Endothelial cell of umbilical vein (primary cell): ENCODE results near the gene ZFP36. TPM values are rescaled to one million over a fixed set of nuclear protein-coding genes. Genes with fewer than 3 reads are reported as not detected.

Source experiments
- BruUV-seq: library from RNA; stranded (reverse); fragments of 400-500 nt; replicated peaks from 2 replicates; lab custom pipeline; 2021; lab: Mats Ljungman, UMichigan
- CTCF ChIA-PET: fragments of 300-600, 350-600 bp; sonication (Branson Sonifier 250); formaldehyde crosslinking; loops from one replicate; lab custom pipeline; 2021; ENCODE audit warnings: antibody characterized with exemption, inconsistent platforms; lab: Charles Lee
- POLR2A ChIA-PET: fragments of 300-600, 350-600 bp; sonication (Branson Sonifier 250); formaldehyde crosslinking; loops from one replicate; lab custom pipeline; 2021; ENCODE audit warnings: antibody characterized with exemption, inconsistent platforms; lab: Charles Lee
- DNase-seq: peaks from one replicate; pipeline ENCODE4 v3.0.0-alpha.2; 2011; ENCODE audit warnings: low read depth, low spot score
- FAIRE-seq: peaks from 2 replicates; lab custom pipeline; 2011; peaks lifted over from hg19 to GRCh38; lab: Jason Lieb, UNC
- H2AFZ ChIP-seq: 2 replicates; pipeline ENCODE4 v1.6.0; 2012; ENCODE audit warnings: low read depth, low read length, control low read depth, inconsistent platforms
- H3K27ac ChIP-seq: 2 replicates; pipeline ENCODE4 v1.5.1; 2011; ENCODE audit warnings: low read depth, mild to moderate bottlenecking, control low read depth, low read length, moderate library complexity; ENCODE audit not compliant: insufficient read depth
- H3K27me3 ChIP-seq, 2 experiments: 2 replicates each; pipeline versions ENCODE4 v1.6.0 to v1.6.1; 2011; ENCODE audit warnings: low read length in 2 of 2, mixed read lengths in 1 of 2; ENCODE audit not compliant: control insufficient read depth in 2 of 2, insufficient read depth in 2 of 2
- H3K36me3 ChIP-seq, 2 experiments: 2 replicates in 1 of 2; 3 replicates in 1 of 2; pipeline ENCODE4 v1.5.1; 2011; ENCODE audit warnings: low read length in 2 of 2, mild to moderate bottlenecking in 1 of 2, moderate library complexity in 1 of 2; ENCODE audit not compliant: control insufficient read depth in 2 of 2, insufficient read depth in 2 of 2; ENCODE audit errors: extremely low read depth in 1 of 2
- H3K4me1 ChIP-seq: 3 replicates; pipeline ENCODE4 v1.5.1; 2011; ENCODE audit warnings: mild to moderate bottlenecking, low read length; ENCODE audit not compliant: control insufficient read depth, insufficient read depth; ENCODE audit errors: extremely low read depth
- H3K4me2 ChIP-seq: 2 replicates; pipeline ENCODE4 v1.6.1; 2011; ENCODE audit warnings: low read length, control low read depth, mixed read lengths; ENCODE audit not compliant: insufficient read depth
- H3K4me3 ChIP-seq, 3 experiments: fragments of 200-600 bp in 1 of 3; sonication (generic), shearing (Covaris generic) in 1 of 3; replicated peaks in 1 of 3; 2 replicates each; pipeline ENCODE4 v1.5.1; 2011 to 2016; ENCODE audit warnings: control low read depth in 3 of 3, low read length in 3 of 3, mild to moderate bottlenecking in 2 of 3, inconsistent platforms in 1 of 3, low read depth in 1 of 3, moderate library complexity in 1 of 3; ENCODE audit not compliant: insufficient read depth in 1 of 3
- H3K79me2 ChIP-seq: 2 replicates; pipeline ENCODE4 v1.6.0; 2012; ENCODE audit warnings: low read length, inconsistent platforms; ENCODE audit not compliant: control insufficient read depth, insufficient read depth
- H3K9ac ChIP-seq: replicated peaks from 2 replicates; pipeline ENCODE3; 2011; ENCODE audit warnings: low read length, control low read depth; ENCODE audit not compliant: insufficient read depth; ENCODE audit errors: extremely low read depth
- H3K9me1 ChIP-seq: replicated peaks from 3 replicates; pipeline ENCODE4 v1.6.0; 2011; ENCODE audit warnings: mild to moderate bottlenecking, low read length; ENCODE audit not compliant: control insufficient read depth, insufficient read depth; ENCODE audit errors: extremely low read depth
- H3K9me3 ChIP-seq: replicated peaks from 2 replicates; pipeline ENCODE4 v1.5.1; 2012; ENCODE audit warnings: low read length, inconsistent platforms; ENCODE audit not compliant: control insufficient read depth, insufficient read depth
- H4K20me1 ChIP-seq: replicated peaks from 2 replicates; pipeline ENCODE3; 2011; ENCODE audit warnings: mild to moderate bottlenecking, low read length; ENCODE audit not compliant: control insufficient read depth, insufficient read depth; ENCODE audit errors: extremely low read depth
- CTCF ChIP-seq, 2 donors: IDR thresholded peaks; 1 replicate in 1 of 2; 2 replicates in 1 of 2; pipeline ENCODE4 v1.5.1; 2011; ENCODE audit warnings: low read length in 2 of 2, mild to moderate bottlenecking in 2 of 2, moderate library complexity in 2 of 2, control low read depth in 1 of 2, inconsistent platforms in 1 of 2, low read depth in 1 of 2; ENCODE audit not compliant: insufficient read depth in 1 of 2; ENCODE audit errors: extremely low read depth in 1 of 2
- EZH2 ChIP-seq: IDR thresholded peaks from 2 replicates; pipeline ENCODE4 v1.6.1; 2012; ENCODE audit warnings: borderline replicate concordance, low read depth, mild to moderate bottlenecking, moderate library complexity, low read length, inconsistent platforms; ENCODE audit not compliant: severe bottlenecking
- FOS ChIP-seq: IDR thresholded peaks from 2 replicates; pipeline ENCODE4 v1.6.1; 2011; ENCODE audit warnings: mild to moderate bottlenecking, low read length, moderate library complexity, borderline replicate concordance; ENCODE audit not compliant: insufficient read depth
- GATA2 ChIP-seq: IDR thresholded peaks from 2 replicates; pipeline ENCODE4 v1.7.0; 2011; ENCODE audit warnings: low read depth, mild to moderate bottlenecking, moderate library complexity, mixed read lengths, low read length; ENCODE audit not compliant: insufficient read length, insufficient read depth
- JUN ChIP-seq: IDR thresholded peaks from 2 replicates; pipeline ENCODE4 v1.6.1; 2011; ENCODE audit warnings: borderline replicate concordance, low read depth; ENCODE audit not compliant: insufficient read length, insufficient read depth
- MAX ChIP-seq: IDR thresholded peaks from 2 replicates; pipeline ENCODE4 v1.6.1; 2011; ENCODE audit not compliant: insufficient read depth, insufficient read length
- MYC ChIP-seq: IDR thresholded peaks from one replicate; pipeline ENCODE4 v1.6.1; 2011; ENCODE audit warnings: mild to moderate bottlenecking, low read depth, low read length
- POLR2A ChIP-seq: IDR thresholded peaks from 2 replicates; pipeline ENCODE4 v1.6.1; 2012; ENCODE audit warnings: low read depth, mild to moderate bottlenecking, control low read depth, low read length
- POLR2AphosphoS5 ChIP-seq: IDR thresholded peaks from 2 replicates; pipeline ENCODE4 v1.6.1; 2012; ENCODE audit warnings: low read depth, mild to moderate bottlenecking, control low read depth, low read length, moderate library complexity; ENCODE audit not compliant: insufficient read depth
- dilution Hi-C: fragments of 300-500 bp; cut with MboI; formaldehyde crosslinking; loops from one replicate; pipeline ENCODE4 v1.15.0; 2019; ENCODE audit warnings: low sequenced_read_pairs; ENCODE audit not compliant: extremely low pct_ligation_motif_present
- intact Hi-C: fragments of 100-400 bp; cut with micrococcal nuclease; formaldehyde crosslinking; loops from one replicate; pipeline ENCODE4 v1.10.0; 2022
- polyA plus RNA-seq, 4 experiments: library from polyadenylated mRNA; depleted of rRNA in 3 of 4; stranded (reverse) in 3 of 4; unstranded in 1 of 4; fragments of >200 nt; gene quantifications; 2 replicates each; pipeline versions ENCODE4 v1.2.1 to v1.2.3, GENCODE V29; 2011 to 2012; ENCODE audit warnings: missing spikeins in 1 of 4
- total RNA-seq: library from RNA; stranded (reverse); gene quantifications from 2 replicates; pipeline ENCODE4 v1.2.3, GENCODE V29; 2021

The ZFP36 gene
- total and polyA plus RNA-seq, 2 donors (not counting 3 experiments of a cell fraction or from before 2014, with no cell fraction given) = 12.2 to 21.7 TPM

GRCh38 chr19:39390451-39390750, 16.2 kb upstream of the ZFP36 start:
- DNase-seq = no peak
- Histone ChIP-seq H3K27me3 (no peaks in the 10 kb centered on the region), H2AFZ (peak overlapping the region; percentile 39), H3K4me2 (peak overlapping the region; percentile 86), H3K36me3 (peaks cover 7 to 35% of the 10 kb centered on the region in 2 experiments), H3K4me3 (peak overlapping the region; percentile 31 to 84 (median 83)), H3K27ac (peak overlapping the region; percentile 83), H3K9me1 (no peaks in the 10 kb centered on the region), H3K79me2 (peaks cover 11% of the 10 kb centered on the region), H3K9me3 (no peaks in the 10 kb centered on the region), H3K9ac (peak overlapping the region; percentile 89), H4K20me1 (no peaks in the 10 kb centered on the region), H3K4me1 (peaks cover 9% of the 10 kb centered on the region)
- POLR2A ChIA-PET = interaction anchor here (1.2 to 1.4 kb wide), 5 partner anchors 10 to 45 kb away, joined by 3 to 11 read pairs (median 3); partner anchors contain the start of gene RPS16
- TF ChIP-seq MAX (no peak), GATA2 (no peak), POLR2A (no peak), MYC (no peak), JUN (no peak), POLR2AphosphoS5 (no peak), FOS (no peak), EZH2 (no peak), CTCF (IDR thresholded peaks at IDR 0.05; ENCODE audit: extremely low read depth in 1 of 2, insufficient read depth in 1 of 2, low read depth in 1 of 2, low read length in 2 of 2) (no peak)
- intact Hi-C loops (loop anchor here (5.0 kb wide), 1 partner anchor 263 kb away; the partner anchor contains the start of gene PAK4), dilution Hi-C loops (no loop called here)
- CTCF ChIA-PET = interaction anchor here (1.8 to 2.0 kb wide), 4 partner anchors 13 to 268 kb away, joined by 6 to 11 read pairs (median 7); partner anchors contain the start of gene PLEKHG2
- peak; percentile 48 for FAIRE-seq
- BruUV-seq = TSS peak; percentile 61
